Sigmoid colon (tissue), 7 donors: ENCODE data around the gene IL12RB1. TPM values are rescaled to one million over a fixed set of nuclear protein-coding genes. Genes with fewer than 3 reads are reported as not detected.

Experiments used
- DNase-seq: peaks from one replicate; pipeline ENCODE4 v3.0.0-alpha.2; 2019
- H3K27ac ChIP-seq, 4 donors: fragments of 200-600 bp; sonication (generic); one replicate each; pipeline ENCODE4 v1.5.1; 2016 to 2019; ENCODE audit warnings: mild to moderate bottlenecking in 1 of 4
- H3K27me3 ChIP-seq, 3 donors: fragments of 200-600 bp; sonication (generic); one replicate each; pipeline ENCODE4 v1.5.1; 2019; ENCODE audit warnings: mild to moderate bottlenecking in 1 of 3
- H3K36me3 ChIP-seq, 4 donors: fragments of 200-600 bp; sonication (generic); one replicate each; pipeline ENCODE4 v1.5.1; 2016 to 2019
- H3K4me1 ChIP-seq, 4 donors: fragments of 200-600 bp; sonication (generic); one replicate each; pipeline ENCODE4 v1.5.1; 2017 to 2019
- H3K4me3 ChIP-seq, 4 donors: fragments of 200-600 bp; sonication (generic); one replicate each; pipeline ENCODE4 v1.5.1; 2017 to 2019; ENCODE audit warnings: mild to moderate bottlenecking in 2 of 4, moderate library complexity in 1 of 4
- H3K9me3 ChIP-seq, 4 donors: fragments of 200-600 bp in 3 of 4; sonication (generic) in 3 of 4; one replicate each; pipeline versions ENCODE4 v1.5.1 to v1.6.1; 2013 to 2019
- CTCF ChIP-seq, 4 experiments: fragments of 450-650 bp in 3 of 4; fragments of 200-600 bp in 1 of 4; IDR thresholded peaks; one replicate each; pipeline ENCODE4 v1.5.1; 2016 to 2019; ENCODE audit warnings: antibody characterized with exemption in 4 of 4, mild to moderate bottlenecking in 3 of 4, moderate library complexity in 2 of 4
- EP300 ChIP-seq, 4 donors: sonication (generic); formaldehyde crosslinking; IDR thresholded peaks; one replicate each; pipeline ENCODE4 v1.6.1; 2017; ENCODE audit warnings: antibody characterized with exemption in 4 of 4
- POLR2A ChIP-seq, 2 donors: fragments of 450-650 bp; IDR thresholded peaks; one replicate each; pipeline ENCODE4 v1.6.1; 2016; ENCODE audit warnings: antibody characterized with exemption in 2 of 2, mild to moderate bottlenecking in 2 of 2, moderate library complexity in 2 of 2
- POLR2AphosphoS5 ChIP-seq, 4 donors: sonication (generic); formaldehyde crosslinking; IDR thresholded peaks; one replicate each; pipeline ENCODE4 v1.6.1; 2017; ENCODE audit warnings: antibody characterized with exemption in 4 of 4
- WGBS, 2 donors: extraction: QIAGEN DNeasy Blood & Tissue Kit; methylation state at CpG; one replicate each; pipeline ENCODE4 v1.1.7; 2013; 5-methylcytosine and 5-hydroxymethylcytosine counted together
- intact Hi-C: fragments of 100-400 bp; cut with DNase I; formaldehyde crosslinking; loops from one replicate; pipeline ENCODE4 v1.15.1; 2023
- polyA plus RNA-seq, 3 donors: library from polyadenylated mRNA; stranded (reverse); fragments of 200-250 nt; gene quantifications; one replicate each; pipeline ENCODE4 v1.2.3, GENCODE V29; 2013
- total RNA-seq, 4 donors: library from RNA; depleted of rRNA; stranded (reverse); fragments of >200 nt; gene quantifications; one replicate each; pipeline ENCODE4 v1.1.0, GENCODE V29; 2016
- donor health status: healthy with polysubstance abuse.
- donor health status: Bipolar disorder and iron deficiency.
- donor health status: healthy.

Gene IL12RB1
- total and polyA plus RNA-seq, 7 donors: 0.99 to 6.0 (median 2.0) TPM; not detected in 1

GRCh38 chr19:18119717-18120105 lies 33.0 kb upstream of the IL12RB1 start:
- WGBS, 2 donors: 71 to 85% methylated on average over 14 of the region's 14 CpGs
- peaks cover 0 to 6% (median 0%) of the 10 kb centered on the region in 4 donors for H3K36me3 ChIP-seq
- peaks cover 0 to 23% (median 22%) of the 10 kb centered on the region in 4 donors for H3K4me1 ChIP-seq
- DNase-seq: no peak
- H3K27ac ChIP-seq: no peak overlapping the region
- H3K27me3 ChIP-seq: no peaks in the 10 kb centered on the region
- no peak for TF ChIP-seq POLR2A (IDR thresholded peaks at IDR 0.05)
- no peak for TF ChIP-seq EP300 (IDR thresholded peaks at IDR 0.05)
- no peak for TF ChIP-seq POLR2AphosphoS5 (IDR thresholded peaks at IDR 0.05)
- TF ChIP-seq CTCF (IDR thresholded peaks at IDR 0.05): no peak
- intact Hi-C loops: loop anchor here (2.0 to 10.0 kb wide), 2 partner anchors 33 to 295 kb away; partner anchors contain the start of genes PIK3R2 and SSBP4
- H3K4me3 ChIP-seq: no peak overlapping the region
- no peaks in the 10 kb centered on the region for H3K9me3 ChIP-seq

- intact Hi-C loops: loop anchor here (2.0 to 10.0 kb wide), 2 partner anchors 34 to 296 kb away; partner anchors contain the start of genes PIK3R2 and SSBP4
- DNase-seq: no peak
- H3K4me1 ChIP-seq: peaks cover 0 to 23% (median 22%) of the 10 kb centered on the region in 4 donors
Measured at GRCh38 chr19:18119013-18119716, 32.4 kb upstream of the IL12RB1 start.

GRCh38 chr19:18118420-18119012 lies 31.8 kb upstream of the IL12RB1 start:
- H3K9me3 ChIP-seq: no peaks in the 10 kb centered on the region
- TF ChIP-seq POLR2A (IDR thresholded peaks at IDR 0.05): no peak
- TF ChIP-seq POLR2AphosphoS5 (IDR thresholded peaks at IDR 0.05): no peak
- no peak for TF ChIP-seq CTCF (IDR thresholded peaks at IDR 0.05)
- TF ChIP-seq EP300 (IDR thresholded peaks at IDR 0.05): no peak
- 17 to 30% methylated on average over 14 of the region's 14 CpGs for WGBS, 2 donors
- no peak for DNase-seq
- H3K4me3 ChIP-seq: peak overlapping the region; percentile 65 to 82 (median 67)
- H3K36me3 ChIP-seq: no peaks in the 10 kb centered on the region
- intact Hi-C loops: loop anchor here (2.0 to 10.0 kb wide), 2 partner anchors 34 to 296 kb away; partner anchors contain the start of genes PIK3R2 and SSBP4
- peak overlapping the region; percentile 75 to 83 (median 80) for H3K27ac ChIP-seq
- no peaks in the 10 kb centered on the region for H3K27me3 ChIP-seq
- peaks cover 0 to 23% (median 22%) of the 10 kb centered on the region in 4 donors for H3K4me1 ChIP-seq

More at GRCh38 chr19:18119013-18119716, 32.4 kb upstream of the IL12RB1 start:
- Histone ChIP-seq H3K4me3 (peak overlapping the region in 1 of 4 donors; percentile 68), H3K27ac (peak overlapping the region; percentile 38 to 83 (median 78)), H3K36me3 (peaks cover 0 to 4% (median 0%) of the 10 kb centered on the region in 4 donors), H3K27me3 (no peaks in the 10 kb centered on the region), H3K9me3 (no peaks in the 10 kb centered on the region)
- TF ChIP-seq EP300 (IDR thresholded peaks at IDR 0.05) (no peak), POLR2AphosphoS5 (IDR thresholded peaks at IDR 0.05) (no peak), CTCF (IDR thresholded peaks at IDR 0.05) (no peak), POLR2A (IDR thresholded peaks at IDR 0.05) (no peak)
- 33% methylated on average over 13 of the region's 13 CpGs for WGBS, 2 donors

GRCh38 chr19:18117692-18118378 lies 31.1 kb upstream of the IL12RB1 start:
- H3K36me3 ChIP-seq: no peaks in the 10 kb centered on the region
- peaks cover 0 to 23% (median 22%) of the 10 kb centered on the region in 4 donors for H3K4me1 ChIP-seq
- H3K27ac ChIP-seq: peak overlapping the region; percentile 75 to 83 (median 80)
- no peak for TF ChIP-seq CTCF (IDR thresholded peaks at IDR 0.05)
- peak in 1 of 4 donors; percentile 11 for TF ChIP-seq POLR2AphosphoS5 (IDR thresholded peaks at IDR 0.05)
- H3K9me3 ChIP-seq: no peaks in the 10 kb centered on the region
- H3K27me3 ChIP-seq: no peaks in the 10 kb centered on the region
- DNase-seq: peak; percentile 93
- H3K4me3 ChIP-seq: peak overlapping the region; percentile 65 to 82 (median 67)
- 1% methylated on average over 86 of the region's 86 CpGs for WGBS, 2 donors
- intact Hi-C loops: loop anchor here (2.0 to 10.0 kb wide), 2 partner anchors 35 to 297 kb away; partner anchors contain the start of genes PIK3R2 and SSBP4
